Cardiac fibroblast (primary cell): ENCODE data around the gene PCSK5.

ENCODE experiments used
- DNase-seq, 2 donors: peaks; one replicate each; pipeline versions ENCODE4 v3.0.0 to v3.0.0-alpha.2; 2010; ENCODE audit warnings: low read depth in 2 of 2
- H3K4me3 ChIP-seq, 2 donors: replicated peaks in 1 of 2; 1 replicate in 1 of 2; 2 replicates in 1 of 2; pipeline ENCODE4 v1.5.1; 2011; ENCODE audit warnings: low read depth in 2 of 2, low read length in 2 of 2, mild to moderate bottlenecking in 2 of 2, moderate library complexity in 1 of 2
- TF ChIP-seq, protein P1 (sequence below): IDR thresholded peaks from one replicate; pipeline ENCODE4 v1.5.1; 2011; ENCODE audit warnings: low read depth, mild to moderate bottlenecking, low read length, inconsistent platforms

PCSK5 gene

GRCh38 chr9:76266649-76267283 lies 376.3 kb downstream of the PCSK5 start:
- TF ChIP-seq, protein P1, sequence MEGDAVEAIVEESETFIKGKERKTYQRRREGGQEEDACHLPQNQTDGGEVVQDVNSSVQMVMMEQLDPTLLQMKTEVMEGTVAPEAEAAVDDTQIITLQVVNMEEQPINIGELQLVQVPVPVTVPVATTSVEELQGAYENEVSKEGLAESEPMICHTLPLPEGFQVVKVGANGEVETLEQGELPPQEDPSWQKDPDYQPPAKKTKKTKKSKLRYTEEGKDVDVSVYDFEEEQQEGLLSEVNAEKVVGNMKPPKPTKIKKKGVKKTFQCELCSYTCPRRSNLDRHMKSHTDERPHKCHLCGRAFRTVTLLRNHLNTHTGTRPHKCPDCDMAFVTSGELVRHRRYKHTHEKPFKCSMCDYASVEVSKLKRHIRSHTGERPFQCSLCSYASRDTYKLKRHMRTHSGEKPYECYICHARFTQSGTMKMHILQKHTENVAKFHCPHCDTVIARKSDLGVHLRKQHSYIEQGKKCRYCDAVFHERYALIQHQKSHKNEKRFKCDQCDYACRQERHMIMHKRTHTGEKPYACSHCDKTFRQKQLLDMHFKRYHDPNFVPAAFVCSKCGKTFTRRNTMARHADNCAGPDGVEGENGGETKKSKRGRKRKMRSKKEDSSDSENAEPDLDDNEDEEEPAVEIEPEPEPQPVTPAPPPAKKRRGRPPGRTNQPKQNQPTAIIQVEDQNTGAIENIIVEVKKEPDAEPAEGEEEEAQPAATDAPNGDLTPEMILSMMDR = no peak
- no peak overlapping the region for H3K4me3 ChIP-seq
- no peak for DNase-seq

GRCh38 chr9:76267284-76267652 lies 376.8 kb downstream of the PCSK5 start:
- TF ChIP-seq, protein P1 = no peak
- no peak overlapping the region for H3K4me3 ChIP-seq
- DNase-seq = no peak

- TF ChIP-seq, protein P1 = no peak
These were observed 379.3 kb downstream of the PCSK5 start for GRCh38 chr9:76269789-76270188.

GRCh38 chr9:76271755-76272154 lies 381.3 kb downstream of the PCSK5 start:
- H3K4me3 ChIP-seq = no peak overlapping the region
- TF ChIP-seq, protein P1 = no peak
- DNase-seq = peak in 1 of 2 donors; percentile 32

More at GRCh38 chr9:76269789-76270188, 379.3 kb downstream of the PCSK5 start:
- no peak overlapping the region for H3K4me3 ChIP-seq
- DNase-seq = peak; percentile 28 to 73

- TF ChIP-seq, protein P1 = no peak
- no peak overlapping the region for H3K4me3 ChIP-seq
- no peak for DNase-seq
These were observed 398.6 kb downstream of the PCSK5 start for GRCh38 chr9:76289042-76289441.

DNA sequence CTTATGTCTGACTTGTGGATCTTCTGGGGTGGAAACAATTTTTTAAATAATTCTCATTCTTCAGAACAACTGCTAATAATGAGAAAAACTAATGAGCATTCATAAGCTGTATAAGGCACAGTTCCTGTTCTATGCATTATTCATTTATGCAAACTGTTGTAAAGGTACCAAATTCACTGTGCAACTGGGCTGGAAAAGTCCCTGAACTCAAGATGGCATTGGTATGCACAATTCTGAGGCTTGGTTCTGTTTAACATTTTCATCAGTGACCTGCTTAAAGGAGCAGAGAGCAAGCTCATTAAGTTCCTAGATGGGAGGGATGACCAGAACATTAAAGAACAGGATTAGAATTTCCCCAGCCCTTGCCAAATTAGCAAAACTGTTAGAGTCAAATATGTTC lies 399.2 kb downstream of the PCSK5 start:
- H3K4me3 ChIP-seq = no peak overlapping the region
- TF ChIP-seq, protein P1 = no peak
- DNase-seq = no peak

GRCh38 chr9:76290555-76290954 lies 400.1 kb downstream of the PCSK5 start:
- no peak overlapping the region for H3K4me3 ChIP-seq
- TF ChIP-seq, protein P1 = no peak
- no peak for DNase-seq
